Daoy (cell line): ENCODE results near the gene FN3K. TPM values are rescaled to one million over a fixed set of nuclear protein-coding genes. Genes with fewer than 3 reads are reported as not detected.

ENCODE experiments used
- DNase-seq: peaks from one replicate; pipeline ENCODE4 v3.0.0-alpha.2; 2015; ENCODE audit warnings: low read depth
- total RNA-seq: library from RNA; depleted of rRNA; stranded (reverse); fragments of >200 nt; shearing (Covaris generic); gene quantifications from 2 replicates; pipeline ENCODE4 v1.2.3, GENCODE V29; 2014

The FN3K gene
- total RNA-seq, 1 experiment from 2014 or later: not detected

GRCh38 chr17:82703935-82704865 is 31.2 kb upstream of the FN3K start:
- DNase-seq: no peak

GRCh38 chr17:82704886-82705285 is 30.5 kb upstream of the FN3K start:
- no peak for DNase-seq

DNA sequence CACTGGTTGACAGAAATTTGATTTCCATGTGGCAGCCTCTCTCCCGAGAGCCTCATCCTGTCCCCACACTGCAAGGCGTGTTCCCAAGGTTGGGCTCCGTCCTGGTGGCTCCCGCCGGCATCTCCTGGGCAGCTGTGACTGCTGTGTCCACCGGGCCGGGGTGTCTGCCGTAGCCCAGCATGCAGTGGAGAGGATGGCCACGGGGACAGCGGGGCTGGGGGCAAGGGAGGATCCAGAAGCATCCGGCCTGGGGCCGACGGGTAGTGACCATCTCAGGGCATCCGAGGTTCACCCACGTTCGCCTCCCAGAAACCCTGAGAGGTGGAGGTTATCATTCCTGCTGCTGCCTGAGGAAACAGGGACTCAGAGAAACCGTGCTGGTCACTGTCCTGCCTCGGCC is 29.7 kb upstream of the FN3K start:
- DNase-seq: no peak

GRCh38 chr17:82709024-82709675 is 26.3 kb upstream of the FN3K start:
- DNase-seq: no peak

DNA sequence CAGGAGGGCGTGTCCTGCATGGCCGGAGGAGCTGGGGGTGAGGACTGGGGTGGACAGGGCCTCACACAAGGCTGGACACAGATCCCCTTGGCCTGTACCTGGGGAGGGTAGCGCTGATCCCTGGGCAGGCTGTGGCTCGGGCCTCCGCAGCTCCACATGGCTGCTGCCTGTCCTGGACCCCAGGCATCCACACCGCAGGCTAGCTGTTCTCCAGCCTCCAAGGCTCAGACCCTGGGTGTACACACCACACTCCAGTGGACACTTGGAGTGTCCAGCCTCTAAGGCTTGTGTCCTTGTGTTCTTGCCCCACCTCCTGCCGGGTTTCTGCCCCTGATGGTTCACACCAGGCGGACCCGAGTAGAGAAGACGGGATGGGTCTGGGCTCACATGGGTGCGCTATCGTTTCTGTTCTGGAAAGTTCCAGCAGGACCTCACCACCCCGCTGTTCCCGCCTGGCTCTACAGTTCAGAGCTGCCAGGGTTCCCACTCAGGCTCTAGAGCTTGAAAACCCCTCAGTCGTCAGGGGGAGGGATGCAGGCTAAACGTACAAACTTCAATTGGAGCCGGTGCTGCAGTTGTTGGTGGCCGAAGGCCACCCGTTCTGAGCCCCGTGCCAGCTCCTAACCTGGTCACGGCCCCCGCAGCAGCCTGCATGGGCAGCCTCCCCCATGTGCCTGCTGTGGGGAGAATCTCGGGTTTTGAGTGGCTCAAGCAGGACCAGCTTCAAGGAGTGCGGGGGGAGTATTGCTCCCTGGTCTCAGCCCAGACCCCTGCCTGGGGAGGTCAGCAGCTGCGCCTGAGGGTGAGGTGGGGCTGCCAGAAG is 25.5 kb upstream of the FN3K start:
- no peak for DNase-seq

GRCh38 chr17:82710499-82711232 is 24.7 kb upstream of the FN3K start:
- no peak for DNase-seq

DNA sequence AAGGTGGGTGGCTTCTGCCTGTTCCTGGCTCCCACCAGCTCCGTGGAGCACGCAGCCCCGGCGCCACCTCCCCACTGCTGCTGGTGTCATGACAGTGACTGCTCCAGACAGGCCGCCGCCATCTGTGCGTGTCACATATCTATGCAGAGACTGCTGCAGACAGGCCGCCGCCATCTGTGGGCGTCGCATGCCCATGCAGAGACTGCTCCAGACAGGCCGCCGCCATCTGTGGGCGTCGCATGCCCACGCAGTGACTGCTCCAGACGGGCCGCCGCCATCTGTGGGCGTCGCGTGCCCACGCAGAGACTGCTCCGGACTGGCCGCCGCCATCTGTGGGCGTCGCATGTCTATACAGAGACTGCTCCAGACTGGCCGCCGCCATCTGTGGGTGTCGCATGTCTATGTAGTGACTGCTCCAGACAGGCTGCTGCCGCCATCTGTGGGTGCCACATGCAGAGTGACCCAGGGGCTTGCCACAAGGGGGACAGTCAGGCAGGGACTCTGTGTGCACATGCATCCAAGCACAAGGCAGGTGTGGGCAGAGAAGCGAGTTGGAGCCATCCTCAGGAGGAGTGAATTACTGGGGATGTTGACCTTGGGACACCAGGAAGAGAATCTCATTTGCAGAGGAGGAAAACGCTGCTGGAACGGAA is 22.2 kb upstream of the FN3K start:
- DNase-seq: no peak

DNA sequence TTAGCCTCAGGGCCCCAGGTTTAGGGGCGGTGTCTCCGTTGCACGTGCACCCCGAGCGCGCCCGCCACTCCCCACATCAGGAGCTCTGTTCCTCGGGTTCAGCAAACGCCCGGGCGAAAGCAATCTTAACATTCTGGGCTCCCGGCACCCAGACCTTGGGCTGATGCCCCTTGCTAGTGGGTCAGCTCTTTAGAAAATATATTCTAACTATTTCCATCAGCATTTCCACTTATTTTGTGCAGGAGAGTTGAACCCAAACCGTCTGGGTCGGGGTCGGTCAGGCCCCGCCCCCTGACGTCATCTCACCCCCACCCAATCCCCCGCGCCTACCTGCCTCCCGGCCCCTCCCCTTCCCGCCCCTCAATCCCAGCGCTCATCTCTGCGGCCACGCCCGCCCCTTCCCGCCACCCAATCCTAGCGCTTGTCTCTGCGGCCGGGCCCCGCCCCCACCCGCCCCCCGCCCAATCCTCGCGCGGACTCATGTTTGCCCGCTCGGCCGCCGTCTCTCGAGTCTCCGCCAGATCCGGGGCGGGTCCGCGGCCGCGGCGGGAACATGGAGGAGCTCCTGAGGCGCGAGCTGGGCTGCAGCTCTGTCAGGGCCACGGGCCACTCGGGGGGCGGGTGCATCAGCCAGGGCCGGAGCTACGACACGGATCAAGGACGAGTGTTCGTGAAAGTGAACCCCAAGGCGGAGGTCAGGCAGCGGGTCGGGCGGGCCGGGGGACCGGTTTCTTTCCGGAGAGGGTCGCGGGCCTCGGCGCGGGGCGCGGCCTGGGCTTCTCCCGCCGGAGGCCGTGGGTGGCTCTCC is 19.0 kb upstream of the FN3K start, which contains the start of gene FN3KRP:
TSS of gene FN3KRP (plus strand) at position 504 of the 808 bp plus-strand sequence. CDS start at position 554, 50 bp downstream.
- peak; percentile 93 for DNase-seq

DNA sequence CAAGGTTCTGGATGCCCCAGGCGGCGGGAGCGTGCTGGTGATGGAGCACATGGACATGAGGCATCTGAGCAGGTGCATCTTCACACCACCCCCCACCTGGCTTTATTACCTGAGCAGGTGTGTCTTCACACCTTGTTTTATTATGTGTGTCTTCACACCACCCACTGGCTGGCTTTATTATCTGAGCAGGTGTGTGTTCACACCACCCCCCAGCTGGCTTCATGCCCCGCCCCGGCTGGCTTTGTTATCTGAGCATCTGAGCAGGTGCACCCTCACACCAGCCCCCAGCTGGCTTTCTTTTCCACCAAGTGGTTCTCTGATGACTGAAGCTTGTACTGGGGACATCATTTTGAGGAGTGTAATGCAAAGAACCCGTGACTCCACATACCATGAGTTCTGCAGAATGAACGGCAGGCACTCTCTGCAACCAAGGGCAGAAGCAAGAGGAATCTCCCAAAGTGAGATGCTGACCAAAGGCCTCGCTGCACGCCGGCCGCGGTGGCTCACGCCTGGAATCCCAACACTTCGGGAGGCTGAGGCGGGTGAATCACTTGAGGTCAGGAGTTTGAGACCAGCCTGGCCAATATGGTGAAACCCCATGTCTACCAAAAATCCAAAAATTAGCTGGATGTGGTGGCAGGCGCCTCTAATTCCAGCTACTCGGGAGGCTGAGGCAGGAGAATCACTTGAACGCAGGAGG is 16.3 kb upstream of the FN3K start:
- DNase-seq: no peak

DNA sequence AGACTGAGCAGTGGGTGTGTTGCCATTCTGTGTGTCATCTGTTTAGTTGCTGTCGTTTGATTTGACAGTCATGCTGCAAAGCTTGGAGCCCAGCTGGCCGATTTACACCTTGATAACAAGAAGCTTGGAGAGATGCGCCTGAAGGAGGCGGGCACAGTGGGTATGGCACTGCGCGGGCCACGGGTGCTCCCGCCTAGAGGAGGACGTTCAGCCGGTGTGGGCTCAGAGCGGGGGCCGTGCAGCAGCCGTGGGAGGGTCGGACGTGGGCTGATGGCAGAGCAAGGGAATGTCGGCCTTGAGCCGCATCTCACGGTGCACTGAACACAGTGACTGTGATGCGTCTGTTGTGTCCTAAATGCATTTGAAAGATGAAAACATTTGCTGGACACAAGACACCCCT is 15.2 kb upstream of the FN3K start:
- DNase-seq: no peak

- DNase-seq: no peak
Observed at GRCh38 chr17:82722341-82723013, 12.9 kb upstream of the FN3K start.

GRCh38 chr17:82723169-82723807 is 12.1 kb upstream of the FN3K start:
- DNase-seq: no peak

- no peak for DNase-seq
Observed at GRCh38 chr17:82726427-82726826, 9.0 kb upstream of the FN3K start.

DNA sequence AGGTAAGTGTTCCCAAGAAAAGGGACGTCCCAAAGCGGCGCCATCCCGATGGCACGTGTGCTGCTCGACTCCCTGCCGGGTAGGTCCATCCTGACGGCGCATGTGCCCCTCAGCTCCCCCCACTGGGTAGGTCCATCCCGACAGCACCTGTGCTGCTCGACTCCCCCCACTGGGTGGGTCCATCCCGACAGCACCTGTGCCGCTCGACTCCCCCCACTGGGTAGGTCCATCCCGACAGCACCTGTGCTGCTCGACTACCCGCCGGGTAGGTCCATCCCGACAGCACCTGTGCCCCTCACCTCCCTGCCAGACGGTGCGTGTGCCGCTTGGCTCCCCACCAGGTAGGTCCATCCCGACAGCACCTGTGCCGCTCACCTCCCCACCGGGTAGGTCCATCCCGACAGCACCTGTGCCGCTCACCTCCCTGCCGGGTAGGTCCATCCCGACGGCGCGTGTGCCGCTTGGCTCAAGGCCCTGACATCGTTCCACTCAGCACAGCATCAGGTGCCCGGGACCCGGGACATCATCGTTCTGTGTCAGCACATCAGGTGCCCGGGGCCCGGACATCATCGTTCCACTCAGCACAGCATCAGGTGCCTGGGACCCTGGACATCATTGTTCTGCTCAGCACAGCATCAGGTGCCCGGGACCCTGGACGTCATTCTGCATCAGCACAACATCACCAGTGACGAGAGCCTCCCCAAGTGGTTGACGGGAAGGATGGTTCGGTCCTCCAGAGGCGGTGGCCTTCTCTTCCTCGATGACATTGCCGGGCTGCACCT is 5.7 kb upstream of the FN3K start:
- DNase-seq: no peak

DNA sequence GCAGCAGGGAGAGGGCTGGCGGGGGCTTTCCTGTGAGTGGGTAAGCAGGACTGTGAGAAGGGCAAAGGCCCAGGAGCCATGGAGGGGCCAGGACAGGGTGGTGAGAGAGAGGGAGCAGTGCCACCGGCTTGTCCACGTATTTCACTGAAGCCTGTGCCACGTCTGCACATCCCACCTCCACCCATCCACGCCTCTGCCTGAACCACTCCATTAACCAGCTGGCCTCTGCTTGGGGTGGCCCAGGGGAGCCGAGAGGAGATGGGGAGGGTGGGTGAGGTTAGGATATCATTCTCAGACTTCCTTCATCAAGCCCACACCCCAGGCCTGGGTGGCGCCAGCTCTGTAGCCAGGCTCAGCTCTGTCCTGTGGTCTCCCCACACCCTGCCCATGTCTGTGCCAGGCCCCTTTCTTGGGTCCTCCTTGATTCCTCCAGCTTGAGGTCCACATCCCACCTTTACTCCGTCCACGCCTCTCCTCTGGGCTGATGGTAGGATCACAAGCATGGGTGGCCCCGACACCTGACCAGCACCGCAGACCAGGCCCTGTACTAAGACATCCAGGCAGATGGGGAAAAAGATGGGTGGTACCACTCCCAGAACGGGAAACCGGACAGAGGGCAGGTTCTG is 3.2 kb upstream of the FN3K start:
- no peak for DNase-seq

DNA sequence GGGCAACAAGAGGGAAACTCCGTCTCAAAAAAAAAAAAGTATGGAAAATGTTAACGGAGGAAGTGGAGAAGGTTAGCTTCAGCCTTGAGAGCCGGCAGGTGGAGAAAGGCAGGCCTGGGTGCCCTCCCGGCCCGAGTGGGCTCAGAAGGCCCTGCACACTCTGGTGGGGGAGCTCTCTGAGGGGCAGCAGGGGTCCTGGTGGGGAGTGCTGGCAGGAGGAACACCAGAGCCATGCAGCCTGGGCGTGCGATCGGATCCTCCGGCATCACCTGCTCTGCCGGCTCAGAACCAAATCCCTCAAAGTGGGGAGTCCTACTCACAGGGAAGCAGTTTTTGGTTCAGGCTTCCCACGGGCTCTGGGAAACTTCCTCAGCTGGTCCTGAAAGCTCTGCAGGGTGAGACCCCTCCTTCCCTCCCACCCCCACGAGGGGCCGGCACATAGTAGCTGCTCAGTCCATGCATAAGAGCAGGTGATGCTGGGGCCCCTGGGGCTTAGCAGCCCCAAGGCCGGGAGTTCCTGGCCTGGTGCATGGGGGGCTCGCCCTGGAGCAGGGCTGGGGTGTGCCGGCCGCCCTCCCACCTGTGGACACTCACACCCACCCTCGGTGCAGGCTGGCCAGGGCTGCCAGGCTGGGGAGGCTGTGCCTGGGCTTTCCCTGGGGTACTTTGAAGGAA is 1.2 kb downstream of the FN3K start:
- DNase-seq: no peak
